WTC11 (cell line): Measurements from ENCODE around the gene COPS7A. TPM values are rescaled to one million over a fixed set of nuclear protein-coding genes. Genes with fewer than 3 reads are reported as not detected.
A peak's percentile ranks its signal among the peaks of the same experiment; 100 is the strongest.

Experiments
- ATAC-seq: fragments of 200-7000 bp; cut with Tn5 transposase; 2 replicates; pipeline ENCODE4 v1.10.0; 2021; ENCODE audit warnings: mild to moderate bottlenecking, moderate library complexity
- CTCF ChIA-PET: fragments of 300-600 bp; sonication (Branson Sonifier 250); formaldehyde crosslinking; loops from one replicate; lab custom pipeline; 2021; ENCODE audit warnings: antibody characterized with exemption; lab: Charles Lee
- POLR2A ChIA-PET: fragments of 350-600 bp; sonication (Branson Sonifier 250); formaldehyde crosslinking; loops from one replicate; lab custom pipeline; 2021; ENCODE audit warnings: antibody characterized with exemption; lab: Charles Lee
- DNase-seq: peaks from one replicate; pipeline ENCODE4 v3.0.0; 2021; ENCODE audit warnings: low spot score
- H3K27ac Mint-ChIP-seq: 2 replicates; pipeline ENCODE4 v1.8.0; 2021; ENCODE audit warnings: mixed read lengths
- H3K27me3 Mint-ChIP-seq: 2 replicates; pipeline ENCODE4 v1.8.0; 2021; ENCODE audit warnings: low read depth, mild to moderate bottlenecking, moderate library complexity, mixed read lengths
- H3K36me3 Mint-ChIP-seq: 2 replicates; pipeline ENCODE4 v1.8.0; 2021; ENCODE audit warnings: mixed read lengths
- H3K4me1 Mint-ChIP-seq: 2 replicates; pipeline ENCODE4 v1.8.0; 2022; ENCODE audit warnings: mixed read lengths
- H3K4me3 Mint-ChIP-seq: 2 replicates; pipeline ENCODE4 v1.8.0; 2021; ENCODE audit warnings: mild to moderate bottlenecking, moderate library complexity, mixed read lengths
- H3K9me3 Mint-ChIP-seq: 2 replicates; pipeline ENCODE4 v1.8.0; 2021; ENCODE audit warnings: mixed read lengths
- FOXJ3 ChIP-seq: sonication (generic); formaldehyde crosslinking; IDR thresholded peaks from 2 replicates; pipeline ENCODE4 v1.9.0; 2021; ENCODE audit warnings: missing genetic modification reagents, mild to moderate bottlenecking, borderline replicate concordance
- GTF2I ChIP-seq: fragments of 250-450 bp; sonication (Bioruptor Pico); conservative IDR thresholded peaks from 2 replicates; pipeline ENCODE4 v1.4.0; 2021; ENCODE audit warnings: mild to moderate bottlenecking
- KAT7 ChIP-seq: sonication (generic); formaldehyde crosslinking; IDR thresholded peaks from 2 replicates; pipeline ENCODE4 v1.8.1; 2023; ENCODE audit warnings: missing genetic modification reagents, mild to moderate bottlenecking, borderline replicate concordance
- RELA ChIP-seq: sonication (generic); formaldehyde crosslinking; IDR thresholded peaks from 2 replicates; pipeline ENCODE4 v1.8.1; 2022; ENCODE audit warnings: missing genetic modification reagents, mild to moderate bottlenecking, borderline replicate concordance
- SMAD4 ChIP-seq: sonication (generic); formaldehyde crosslinking; IDR thresholded peaks from 2 replicates; pipeline ENCODE4 v1.8.0; 2022; ENCODE audit warnings: mild to moderate bottlenecking, missing genetic modification reagents
- TEAD1 ChIP-seq: sonication (generic); formaldehyde crosslinking; IDR thresholded peaks from 2 replicates; pipeline ENCODE4 v1.8.0; 2022; ENCODE audit warnings: mild to moderate bottlenecking, missing genetic modification reagents
- ZBTB21 ChIP-seq: sonication (generic); formaldehyde crosslinking; IDR thresholded peaks from 2 replicates; pipeline ENCODE4 v1.8.1; 2023; ENCODE audit warnings: mild to moderate bottlenecking, missing genetic modification reagents, borderline replicate concordance
- ZNF671 ChIP-seq: fragments of 250-450 bp; sonication (Bioruptor Pico); IDR thresholded peaks from 2 replicates; pipeline ENCODE4 v1.8.0; 2021; ENCODE audit warnings: mild to moderate bottlenecking
- total RNA-seq: library from RNA; stranded (reverse); gene quantifications from 3 replicates; pipeline ENCODE4 v1.2.3, GENCODE V29; 2021
- TF ChIP-seq, protein P1 (sequence below): fragments of 200-600 bp; IDR thresholded peaks from 2 replicates; pipeline ENCODE4 v1.8.0; 2022; ENCODE audit warnings: antibody characterized with exemption
- TF ChIP-seq, protein P2 (sequence below): sonication (generic); formaldehyde crosslinking; IDR thresholded peaks from 2 replicates; pipeline ENCODE4 v1.8.1; 2023; ENCODE audit warnings: mild to moderate bottlenecking, missing genetic modification reagents, moderate library complexity
- TF ChIP-seq, protein P3 (sequence below): fragments of 250-450 bp; sonication (Bioruptor Pico); conservative IDR thresholded peaks from 2 replicates; pipeline ENCODE4 v1.9.0; 2021; ENCODE audit warnings: mild to moderate bottlenecking
- TF ChIP-seq, protein P4 (sequence below): sonication (generic); formaldehyde crosslinking; IDR thresholded peaks from 2 replicates; pipeline ENCODE4 v1.8.1; 2023; ENCODE audit warnings: mild to moderate bottlenecking, moderate library complexity, missing genetic modification reagents
- TF ChIP-seq, protein P5 (sequence below): sonication (generic); formaldehyde crosslinking; conservative IDR thresholded peaks from 2 replicates; pipeline ENCODE4 v1.8.1; 2022; ENCODE audit warnings: mild to moderate bottlenecking, missing genetic modification reagents
- TF ChIP-seq, protein P6 (sequence below): sonication (generic); formaldehyde crosslinking; IDR thresholded peaks from 2 replicates; pipeline ENCODE4 v1.8.1; 2023; ENCODE audit warnings: mild to moderate bottlenecking, missing genetic modification reagents, moderate library complexity

Gene COPS7A
- total RNA-seq, 1 experiment from 2014 or later: 41.4 TPM

DNA sequence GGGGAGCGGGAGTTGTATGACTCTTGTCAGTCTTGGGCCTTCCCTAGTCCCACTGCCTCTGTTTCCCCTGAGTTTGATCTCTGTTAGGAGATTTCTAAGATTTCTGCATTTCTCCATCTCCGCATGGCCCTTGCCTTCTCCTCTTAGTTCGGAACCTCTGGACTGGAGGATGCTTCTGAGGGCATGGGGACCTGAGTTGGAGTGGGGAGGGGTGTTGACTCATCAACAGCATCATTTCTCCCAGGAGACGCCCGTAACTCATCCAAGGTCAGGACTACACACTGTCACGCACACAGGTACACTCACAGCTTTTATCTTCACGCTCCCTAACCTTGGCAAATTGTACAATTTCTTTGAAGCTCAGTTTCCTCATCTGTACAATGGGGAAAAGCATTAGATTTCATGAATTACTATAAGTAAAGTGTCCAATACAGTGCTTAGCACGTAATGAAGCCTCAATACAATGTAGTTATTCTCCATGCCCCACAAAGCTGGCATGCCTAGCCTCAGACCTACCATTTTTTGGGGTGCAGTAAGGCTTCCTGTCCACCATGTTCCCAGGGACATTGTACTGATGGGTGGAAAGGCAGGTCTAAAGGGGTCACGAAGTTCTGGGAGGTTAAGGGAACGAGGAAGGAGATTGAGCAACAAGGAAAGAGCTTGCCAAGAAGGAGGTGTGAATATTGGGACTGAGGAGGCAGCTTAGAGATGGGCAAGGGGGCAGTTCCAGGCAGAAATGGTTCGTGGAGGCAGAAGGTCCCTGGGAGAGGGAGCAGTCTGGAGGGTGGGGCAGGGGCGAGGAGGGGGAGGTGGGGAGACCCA is 47.9 kb downstream of the COPS7A start:
- H3K9me3 Mint-ChIP-seq: no peaks in the 10 kb centered on the region

DNA sequence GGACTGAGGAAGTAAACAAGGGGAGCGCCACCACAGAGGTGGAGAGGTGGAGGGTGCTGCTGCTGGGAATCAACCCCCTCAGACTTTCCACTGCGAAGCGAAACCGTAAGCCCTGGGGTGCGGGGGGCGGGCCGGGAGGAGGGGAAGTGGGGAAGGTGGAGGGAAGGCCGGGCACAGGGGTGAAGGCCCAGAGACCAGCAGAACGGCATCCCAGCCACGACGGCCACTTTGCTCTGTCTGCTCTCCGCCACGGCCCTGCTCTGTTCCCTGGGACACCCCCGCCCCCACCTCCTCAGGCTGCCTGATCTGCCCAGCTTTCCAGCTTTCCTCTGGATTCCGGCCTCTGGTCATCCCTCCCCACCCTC is 48.5 kb downstream of the COPS7A start, which contains the start of gene LAG3:
Gene LAG3, plus strand, starts transcription at position 190 of the 365 bp plus-strand sequence. CDS start 333 bp downstream, outside the sequence.
- no peak for DNase-seq
- ChIA-PET CTCF (interaction anchor here (0.9 to 10.5 kb wide), 7 partner anchors 9 to 235 kb away, joined by 3 to 234 read pairs (median 4); partner anchors contain the start of genes COPS7A, MLF2 and P3H3), POLR2A (interaction anchor here (1.0 to 1.5 kb wide), 2 partner anchors 16 to 24 kb away, joined by 3 to 4 read pairs; no protein-coding TSS in a partner anchor)
- no peak for ATAC-seq
- no peaks in the 10 kb centered on the region for H3K9me3 Mint-ChIP-seq
- peaks cover 61% of the 10 kb centered on the region for H3K4me1 Mint-ChIP-seq
- H3K36me3 Mint-ChIP-seq: peaks cover 13% of the 10 kb centered on the region
- H3K4me3 Mint-ChIP-seq: peak within 1 kb of the TSS; percentile 68
- peaks cover 53% of the 10 kb centered on the region for H3K27me3 Mint-ChIP-seq
- TF ChIP-seq FOXJ3 (CRISPR knock-in tag) (no peak), ZNF671 (CRISPR knock-in tag) (no peak)
- TF ChIP-seq, protein P1, sequence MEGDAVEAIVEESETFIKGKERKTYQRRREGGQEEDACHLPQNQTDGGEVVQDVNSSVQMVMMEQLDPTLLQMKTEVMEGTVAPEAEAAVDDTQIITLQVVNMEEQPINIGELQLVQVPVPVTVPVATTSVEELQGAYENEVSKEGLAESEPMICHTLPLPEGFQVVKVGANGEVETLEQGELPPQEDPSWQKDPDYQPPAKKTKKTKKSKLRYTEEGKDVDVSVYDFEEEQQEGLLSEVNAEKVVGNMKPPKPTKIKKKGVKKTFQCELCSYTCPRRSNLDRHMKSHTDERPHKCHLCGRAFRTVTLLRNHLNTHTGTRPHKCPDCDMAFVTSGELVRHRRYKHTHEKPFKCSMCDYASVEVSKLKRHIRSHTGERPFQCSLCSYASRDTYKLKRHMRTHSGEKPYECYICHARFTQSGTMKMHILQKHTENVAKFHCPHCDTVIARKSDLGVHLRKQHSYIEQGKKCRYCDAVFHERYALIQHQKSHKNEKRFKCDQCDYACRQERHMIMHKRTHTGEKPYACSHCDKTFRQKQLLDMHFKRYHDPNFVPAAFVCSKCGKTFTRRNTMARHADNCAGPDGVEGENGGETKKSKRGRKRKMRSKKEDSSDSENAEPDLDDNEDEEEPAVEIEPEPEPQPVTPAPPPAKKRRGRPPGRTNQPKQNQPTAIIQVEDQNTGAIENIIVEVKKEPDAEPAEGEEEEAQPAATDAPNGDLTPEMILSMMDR: no peak
- TF ChIP-seq, protein P2, sequence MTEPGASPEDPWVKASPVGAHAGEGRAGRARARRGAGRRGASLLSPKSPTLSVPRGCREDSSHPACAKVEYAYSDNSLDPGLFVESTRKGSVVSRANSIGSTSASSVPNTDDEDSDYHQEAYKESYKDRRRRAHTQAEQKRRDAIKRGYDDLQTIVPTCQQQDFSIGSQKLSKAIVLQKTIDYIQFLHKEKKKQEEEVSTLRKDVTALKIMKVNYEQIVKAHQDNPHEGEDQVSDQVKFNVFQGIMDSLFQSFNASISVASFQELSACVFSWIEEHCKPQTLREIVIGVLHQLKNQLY: no peak
- H3K27ac Mint-ChIP-seq: peak within 1 kb of the TSS; percentile 42; the same call in 1 of the 2 replicates

More for the DNA sequence above, 47.9 kb downstream of the COPS7A start:
- H3K4me3 Mint-ChIP-seq: peak overlapping the region; percentile 18
- ATAC-seq (no peak), DNase-seq (no peak)
- TF ChIP-seq, protein P3, sequence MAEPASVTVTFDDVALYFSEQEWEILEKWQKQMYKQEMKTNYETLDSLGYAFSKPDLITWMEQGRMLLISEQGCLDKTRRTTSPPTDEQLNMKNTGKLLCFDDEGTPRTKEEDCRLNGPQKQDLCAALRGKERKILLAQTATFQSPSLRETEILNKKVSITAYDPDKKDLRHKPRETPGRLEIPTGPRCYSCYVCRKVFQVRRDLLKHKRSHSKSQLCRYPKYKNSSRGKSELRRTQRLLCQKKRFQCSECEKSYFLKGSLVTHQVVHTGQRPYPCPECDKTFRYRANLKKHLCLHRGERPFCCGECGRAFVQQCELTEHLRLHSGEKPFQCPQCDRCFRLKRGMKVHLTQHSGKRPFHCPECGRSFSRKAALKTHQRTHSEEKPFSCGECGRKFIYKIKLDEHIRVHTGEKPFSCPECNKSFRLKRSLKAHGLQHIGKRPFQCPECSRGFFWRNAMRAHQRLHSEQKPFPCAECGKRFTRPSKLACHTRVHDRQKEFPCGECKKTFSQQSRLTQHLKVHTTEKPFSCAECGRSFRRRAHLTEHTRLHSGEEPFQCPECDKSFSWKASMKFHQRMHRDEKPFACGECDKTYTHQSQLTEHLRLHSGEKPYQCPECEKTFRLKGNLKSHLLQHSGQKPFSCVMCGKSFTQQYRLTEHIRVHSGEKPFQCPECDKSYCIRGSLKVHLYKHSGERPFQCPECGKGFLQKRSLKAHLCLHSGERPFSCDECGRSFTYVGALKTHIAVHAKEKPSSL (CRISPR knock-in tag): no peak
- no peak for TF ChIP-seq ZBTB21 (CRISPR knock-in tag)
- TF ChIP-seq, protein P4, sequence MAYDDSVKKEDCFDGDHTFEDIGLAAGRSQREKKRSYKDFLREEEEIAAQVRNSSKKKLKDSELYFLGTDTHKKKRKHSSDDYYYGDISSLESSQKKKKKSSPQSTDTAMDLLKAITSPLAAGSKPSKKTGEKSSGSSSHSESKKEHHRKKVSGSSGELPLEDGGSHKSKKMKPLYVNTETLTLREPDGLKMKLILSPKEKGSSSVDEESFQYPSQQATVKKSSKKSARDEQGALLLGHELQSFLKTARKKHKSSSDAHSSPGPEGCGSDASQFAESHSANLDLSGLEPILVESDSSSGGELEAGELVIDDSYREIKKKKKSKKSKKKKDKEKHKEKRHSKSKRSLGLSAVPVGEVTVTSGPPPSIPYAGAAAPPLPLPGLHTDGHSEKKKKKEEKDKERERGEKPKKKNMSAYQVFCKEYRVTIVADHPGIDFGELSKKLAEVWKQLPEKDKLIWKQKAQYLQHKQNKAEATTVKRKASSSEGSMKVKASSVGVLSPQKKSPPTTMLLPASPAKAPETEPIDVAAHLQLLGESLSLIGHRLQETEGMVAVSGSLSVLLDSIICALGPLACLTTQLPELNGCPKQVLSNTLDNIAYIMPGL (CRISPR knock-in tag): no peak
- TF ChIP-seq, protein P5, sequence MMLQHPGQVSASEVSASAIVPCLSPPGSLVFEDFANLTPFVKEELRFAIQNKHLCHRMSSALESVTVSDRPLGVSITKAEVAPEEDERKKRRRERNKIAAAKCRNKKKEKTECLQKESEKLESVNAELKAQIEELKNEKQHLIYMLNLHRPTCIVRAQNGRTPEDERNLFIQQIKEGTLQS (CRISPR knock-in tag): no peak
- TF ChIP-seq KAT7 (CRISPR knock-in tag): no peak
- TF ChIP-seq TEAD1 (CRISPR knock-in tag): no peak
- TF ChIP-seq, protein P1: no peak
- no peak for TF ChIP-seq SMAD4 (CRISPR knock-in tag)
- no peak for TF ChIP-seq GTF2I
- TF ChIP-seq RELA: no peak
- TF ChIP-seq, protein P6, sequence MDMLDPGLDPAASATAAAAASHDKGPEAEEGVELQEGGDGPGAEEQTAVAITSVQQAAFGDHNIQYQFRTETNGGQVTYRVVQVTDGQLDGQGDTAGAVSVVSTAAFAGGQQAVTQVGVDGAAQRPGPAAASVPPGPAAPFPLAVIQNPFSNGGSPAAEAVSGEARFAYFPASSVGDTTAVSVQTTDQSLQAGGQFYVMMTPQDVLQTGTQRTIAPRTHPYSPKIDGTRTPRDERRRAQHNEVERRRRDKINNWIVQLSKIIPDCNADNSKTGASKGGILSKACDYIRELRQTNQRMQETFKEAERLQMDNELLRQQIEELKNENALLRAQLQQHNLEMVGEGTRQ (CRISPR knock-in tag): no peak
- ChIA-PET POLR2A (interaction anchor here (1.0 to 1.5 kb wide), 4 partner anchors 15 to 174 kb away, joined by 3 to 4 read pairs (median 3); no protein-coding TSS in a partner anchor), CTCF (interaction anchor here (1.1 to 10.5 kb wide), 7 partner anchors 8 to 234 kb away, joined by 3 to 234 read pairs (median 4); partner anchors contain the start of genes COPS7A, MLF2 and P3H3)
- peaks cover 50% of the 10 kb centered on the region for H3K27me3 Mint-ChIP-seq
- peaks cover 13% of the 10 kb centered on the region for H3K36me3 Mint-ChIP-seq
- peak overlapping the region; percentile 42; the same call in 1 of the 2 replicates for H3K27ac Mint-ChIP-seq
- H3K4me1 Mint-ChIP-seq: peaks cover 61% of the 10 kb centered on the region
